Hepatocyte (in vitro differentiated cells): ENCODE results near the gene PIP4K2C.

Source experiments
- EZH2phosphoT487 ChIP-seq: fragments of 200-600 bp; sonication (generic); IDR thresholded peaks from one replicate; pipeline ENCODE4 v1.6.1; 2018; ENCODE audit warnings: antibody characterized with exemption, mild to moderate bottlenecking, low read depth, moderate library complexity; ENCODE audit not compliant: unreplicated experiment, severe bottlenecking
- TF ChIP-seq, protein P1 (sequence below): fragments of 200-600 bp; sonication (generic); IDR thresholded peaks from 2 replicates; pipeline ENCODE4 v1.5.1; 2016; ENCODE audit warnings: antibody characterized with exemption, mild to moderate bottlenecking; ENCODE audit not compliant: poor library complexity

DNA sequence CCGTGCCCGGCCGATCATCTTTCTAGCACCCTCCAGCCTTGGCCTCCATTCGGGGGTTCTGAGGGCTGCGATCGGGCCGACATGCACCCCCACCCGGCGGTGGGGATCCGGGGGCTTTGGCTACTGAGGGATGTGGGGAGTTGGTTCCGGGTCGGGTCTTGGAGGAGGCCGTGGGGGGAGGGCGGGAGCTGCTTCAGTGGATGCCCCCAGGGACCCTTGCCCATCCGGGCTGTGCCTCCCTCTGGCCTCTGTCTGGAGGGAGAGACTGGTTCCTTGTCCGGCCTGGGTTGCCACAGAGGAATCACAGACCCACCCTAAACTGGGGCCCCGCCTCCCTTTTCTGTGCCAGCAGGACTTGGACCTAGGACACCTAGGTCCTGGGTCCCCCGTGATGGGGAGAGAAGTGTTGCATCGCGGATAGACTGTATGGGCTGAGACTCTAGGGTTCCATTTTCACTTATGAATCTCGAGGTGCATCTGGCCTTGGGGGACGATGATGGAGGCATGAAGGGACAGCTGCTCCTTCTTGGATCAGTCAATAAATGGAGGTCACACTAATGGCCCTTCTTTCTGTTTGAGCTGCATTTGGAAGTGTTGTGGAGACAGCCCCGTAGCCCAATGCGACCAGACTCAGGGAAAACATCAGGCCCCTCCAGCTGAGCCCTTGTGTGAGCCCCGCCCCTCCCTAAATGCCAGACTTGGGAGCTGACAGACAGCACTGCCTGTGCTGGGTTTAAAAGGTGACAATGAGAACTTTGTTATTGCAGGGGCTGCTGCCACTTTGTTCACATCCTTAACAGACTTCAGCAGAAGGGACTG, 14.2 kb downstream of the PIP4K2C start:
- TF ChIP-seq, protein P1, sequence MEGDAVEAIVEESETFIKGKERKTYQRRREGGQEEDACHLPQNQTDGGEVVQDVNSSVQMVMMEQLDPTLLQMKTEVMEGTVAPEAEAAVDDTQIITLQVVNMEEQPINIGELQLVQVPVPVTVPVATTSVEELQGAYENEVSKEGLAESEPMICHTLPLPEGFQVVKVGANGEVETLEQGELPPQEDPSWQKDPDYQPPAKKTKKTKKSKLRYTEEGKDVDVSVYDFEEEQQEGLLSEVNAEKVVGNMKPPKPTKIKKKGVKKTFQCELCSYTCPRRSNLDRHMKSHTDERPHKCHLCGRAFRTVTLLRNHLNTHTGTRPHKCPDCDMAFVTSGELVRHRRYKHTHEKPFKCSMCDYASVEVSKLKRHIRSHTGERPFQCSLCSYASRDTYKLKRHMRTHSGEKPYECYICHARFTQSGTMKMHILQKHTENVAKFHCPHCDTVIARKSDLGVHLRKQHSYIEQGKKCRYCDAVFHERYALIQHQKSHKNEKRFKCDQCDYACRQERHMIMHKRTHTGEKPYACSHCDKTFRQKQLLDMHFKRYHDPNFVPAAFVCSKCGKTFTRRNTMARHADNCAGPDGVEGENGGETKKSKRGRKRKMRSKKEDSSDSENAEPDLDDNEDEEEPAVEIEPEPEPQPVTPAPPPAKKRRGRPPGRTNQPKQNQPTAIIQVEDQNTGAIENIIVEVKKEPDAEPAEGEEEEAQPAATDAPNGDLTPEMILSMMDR, result no peak
- no peak for TF ChIP-seq EZH2phosphoT487
